GM21737 (cell line): ENCODE results near the gene MYH4.

ENCODE experiments used
- ATAC-seq: cut with Tn5 transposase; IDR thresholded peaks from one replicate; pipeline ENCODE4 v1.9.1; 2021; ENCODE audit warnings: mild to moderate bottlenecking, moderate library complexity; ENCODE audit not compliant: unreplicated experiment

Gene MYH4

DNA sequence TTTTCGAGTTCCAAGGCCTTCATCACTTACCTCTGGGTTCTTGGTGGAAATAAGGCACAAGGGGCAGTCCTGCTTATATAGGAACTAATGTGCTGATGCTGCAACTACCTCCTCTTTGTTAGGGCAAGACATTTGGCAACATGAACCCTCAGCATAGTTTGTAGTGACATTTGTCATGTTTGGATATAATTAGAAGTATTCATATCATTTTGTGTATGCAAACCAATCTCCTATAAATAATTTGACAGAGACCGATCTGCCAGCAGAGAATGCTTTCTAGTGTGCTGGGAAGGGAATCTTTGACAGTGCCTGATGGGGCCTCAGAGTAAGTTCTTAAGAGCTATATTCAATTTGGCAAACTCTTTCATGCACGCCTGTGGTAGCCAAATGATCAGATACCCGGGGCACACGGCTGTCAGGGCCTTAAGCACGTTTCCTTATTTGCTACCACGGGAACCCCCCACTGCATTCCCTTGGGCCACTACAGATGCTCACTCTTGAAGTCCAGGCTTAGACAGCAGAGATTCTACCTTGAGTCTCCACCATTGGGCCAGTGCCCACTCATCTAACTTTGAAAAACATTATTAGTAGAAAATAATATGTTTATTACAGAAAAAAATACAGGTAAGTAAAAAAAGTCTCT, 47.3 kb downstream of the MYH4 start, which contains the start of gene MYH8:
TSS of gene MYH8 (minus strand) at position 51 of the 643 bp plus-strand sequence. CDS start 1,723 bp downstream, outside the sequence.
- no peak for ATAC-seq

DNA sequence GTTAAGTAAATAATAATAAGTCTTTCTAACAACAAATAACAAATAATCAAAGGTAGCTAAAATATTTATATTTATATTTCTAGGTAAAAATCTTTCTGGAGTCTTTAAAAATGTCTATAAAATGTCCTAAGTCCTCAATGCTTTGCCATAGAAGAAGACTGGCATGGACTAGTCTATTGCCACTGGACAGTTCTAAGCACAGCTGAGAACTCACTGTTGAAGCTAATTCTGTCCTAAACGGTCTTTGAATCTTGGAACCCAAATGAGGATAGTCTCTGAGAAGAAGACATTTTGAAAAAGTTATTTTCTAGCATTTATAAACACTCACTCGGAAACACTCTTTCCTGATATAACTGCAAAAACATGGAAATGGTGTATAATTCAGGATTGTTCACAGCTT, 48.1 kb downstream of the MYH4 start:
- ATAC-seq, result no peak

DNA sequence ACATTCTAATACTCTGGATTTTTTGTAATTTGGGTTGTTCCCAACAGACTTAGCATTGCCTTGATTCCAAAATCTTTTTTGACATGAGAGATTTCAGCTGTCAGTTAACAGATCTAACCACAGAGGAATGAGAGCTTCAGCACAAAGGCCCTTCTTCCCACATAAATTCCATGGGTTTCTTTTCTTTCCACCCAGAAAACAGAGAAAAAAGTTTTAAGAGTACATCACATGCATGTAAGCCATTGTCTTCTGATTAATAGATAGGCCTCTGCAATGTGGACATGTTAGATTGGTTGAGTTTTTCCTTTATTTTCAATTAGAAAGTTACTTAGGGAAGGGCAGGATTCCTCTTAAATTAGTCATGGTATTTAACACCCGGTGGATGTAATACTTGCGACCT, 48.5 kb downstream of the MYH4 start:
- ATAC-seq, result no peak

DNA sequence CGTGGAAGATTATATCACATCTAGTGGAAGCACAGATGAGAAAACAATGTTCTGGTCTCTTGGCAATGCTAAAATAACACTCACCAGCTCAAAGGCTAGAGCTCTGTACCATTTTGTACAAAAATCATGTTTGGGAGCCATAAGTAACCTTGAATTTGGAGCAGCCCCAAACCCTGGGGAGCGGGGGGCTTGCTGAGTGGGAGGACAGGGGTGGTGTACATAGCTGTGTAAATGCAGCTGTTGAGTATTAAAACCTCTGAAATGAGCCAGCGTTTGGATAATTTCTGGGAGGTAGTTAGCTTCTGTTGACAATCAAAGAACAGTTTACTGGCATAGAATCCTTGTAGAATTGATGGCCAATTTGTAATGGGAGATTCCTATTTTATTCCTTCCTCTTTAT, 51.9 kb downstream of the MYH4 start:
- no peak for ATAC-seq

DNA sequence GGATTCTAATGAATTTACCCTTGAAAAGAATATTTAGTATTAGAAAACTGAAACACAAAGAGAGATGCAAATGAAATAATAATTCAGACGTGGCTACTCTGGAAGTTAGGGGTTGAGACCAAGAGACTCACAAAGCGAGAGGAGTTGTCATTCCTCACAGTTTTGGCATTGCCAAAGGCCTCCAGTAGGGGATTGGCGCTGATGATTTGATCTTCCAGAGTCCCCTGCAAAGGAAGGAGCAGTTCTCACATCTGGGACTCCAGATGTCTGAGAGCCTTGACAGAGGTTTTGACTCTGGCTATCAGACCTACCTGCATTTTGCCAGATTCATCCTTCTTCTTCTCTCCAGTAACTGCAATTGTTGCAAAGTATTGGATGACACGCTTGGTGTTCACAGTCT, 54.2 kb downstream of the MYH4 start:
- ATAC-seq, result no peak

DNA sequence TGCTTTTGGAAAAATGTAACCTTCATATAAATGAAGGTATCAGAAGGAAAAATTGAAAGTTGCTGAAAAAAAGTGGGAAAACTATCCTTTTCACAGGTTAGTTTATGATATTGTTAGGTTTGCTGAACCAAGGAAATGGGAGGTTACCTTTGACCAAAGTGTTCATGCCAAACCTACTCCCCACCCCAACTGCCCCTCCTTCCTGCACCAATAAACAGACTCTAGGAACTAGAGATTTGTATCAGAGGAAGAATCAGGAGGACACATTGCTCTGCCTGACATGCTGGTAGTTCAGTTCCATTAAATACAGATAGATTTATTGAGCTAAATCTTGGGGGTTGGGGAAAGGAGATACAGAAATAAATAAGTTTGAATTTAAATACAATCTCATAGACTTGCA, 65.8 kb downstream of the MYH4 start:
- ATAC-seq, result no peak

DNA sequence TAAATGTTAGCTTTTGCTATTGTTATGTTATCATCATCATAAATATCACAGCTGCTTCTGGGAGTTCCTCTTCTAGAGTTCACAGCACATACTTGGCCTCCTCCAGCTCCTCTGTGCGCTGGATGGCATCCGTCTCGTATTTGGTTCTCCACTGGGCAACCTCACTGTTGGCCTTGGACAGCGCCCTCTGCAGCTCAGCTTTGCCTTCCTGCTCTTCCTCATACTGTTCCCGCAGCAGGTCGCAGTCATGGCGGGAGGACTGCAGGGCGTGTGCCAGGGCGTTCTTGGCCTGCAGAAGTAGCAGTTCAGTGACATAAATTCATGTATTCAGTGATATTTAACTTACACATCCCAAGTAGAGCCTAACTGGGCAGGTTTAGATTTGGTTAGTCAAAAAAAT, 71.0 kb downstream of the MYH4 start:
- no peak for ATAC-seq

DNA sequence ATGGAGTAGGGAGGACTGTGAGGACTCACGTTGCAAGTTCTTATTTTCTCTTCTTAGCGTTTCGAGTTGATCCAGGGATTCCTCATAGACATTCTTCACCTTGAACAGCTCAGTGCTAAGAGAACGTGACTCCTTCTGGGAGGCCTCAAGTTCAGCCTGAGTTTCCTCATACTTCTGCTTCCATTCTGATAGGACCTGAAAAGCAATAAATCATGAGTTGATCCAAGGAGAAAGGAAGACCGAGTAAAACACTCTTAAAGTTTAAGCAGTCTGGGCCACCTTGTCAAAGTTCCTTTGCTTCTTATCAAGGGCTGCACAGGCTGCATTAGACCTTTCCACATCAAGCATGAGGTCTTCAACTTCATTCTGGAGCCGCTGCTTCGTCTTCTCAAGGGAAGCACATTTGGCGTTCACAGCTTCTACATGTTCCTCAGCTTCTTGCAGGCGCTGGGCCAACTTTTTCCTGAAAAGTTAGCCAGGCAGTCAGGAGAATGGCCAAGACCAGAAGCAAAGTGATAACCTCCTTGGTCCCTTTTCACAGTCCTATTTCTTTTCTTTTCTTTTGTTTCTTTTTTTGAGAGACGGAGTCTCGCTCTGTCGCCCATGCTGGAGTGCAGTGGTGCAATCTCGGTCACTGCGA, 72.7 kb downstream of the MYH4 start:
- ATAC-seq, result no peak

DNA sequence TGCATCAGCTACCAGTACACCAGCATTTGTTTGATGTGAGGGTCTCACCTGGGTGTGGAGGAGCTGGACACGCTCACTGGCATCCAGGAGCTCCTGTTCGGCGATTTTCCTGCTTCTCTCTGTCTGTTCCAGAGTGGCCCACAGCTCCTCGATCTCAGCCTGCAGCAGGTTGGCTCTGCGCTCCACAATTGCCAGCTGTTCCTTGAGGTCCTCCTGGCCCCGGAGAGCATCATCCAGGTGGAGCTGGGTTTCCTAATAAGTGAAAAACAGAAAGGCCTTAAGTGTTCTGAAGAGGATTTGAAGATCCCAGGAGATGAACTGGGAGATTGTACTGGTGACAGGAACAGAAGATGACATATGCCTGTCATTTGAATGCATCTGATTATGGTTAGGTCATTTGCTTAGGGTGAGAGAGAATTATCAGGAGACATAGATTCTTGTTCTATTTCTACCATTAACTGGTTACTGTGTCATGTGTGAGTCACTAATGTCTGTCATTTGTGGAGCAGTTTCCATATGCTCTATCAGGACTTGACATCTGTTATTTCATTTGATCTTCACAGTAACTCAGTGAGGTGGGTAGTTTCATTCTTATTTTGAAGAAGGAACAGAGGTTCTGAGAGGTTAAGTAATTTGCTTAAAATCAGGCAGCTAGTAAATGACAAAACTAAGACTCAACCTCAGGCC, 75.0 kb downstream of the MYH4 start:
- no peak for ATAC-seq
